HG03175 (cell line): Measurements from ENCODE around the gene MTREX.

Experiments used
- ATAC-seq: cut with Tn5 transposase; IDR thresholded peaks from one replicate; pipeline ENCODE4 v1.9.1; 2021; ENCODE audit warnings: mild to moderate bottlenecking, moderate library complexity; ENCODE audit not compliant: unreplicated experiment

MTREX gene

DNA sequence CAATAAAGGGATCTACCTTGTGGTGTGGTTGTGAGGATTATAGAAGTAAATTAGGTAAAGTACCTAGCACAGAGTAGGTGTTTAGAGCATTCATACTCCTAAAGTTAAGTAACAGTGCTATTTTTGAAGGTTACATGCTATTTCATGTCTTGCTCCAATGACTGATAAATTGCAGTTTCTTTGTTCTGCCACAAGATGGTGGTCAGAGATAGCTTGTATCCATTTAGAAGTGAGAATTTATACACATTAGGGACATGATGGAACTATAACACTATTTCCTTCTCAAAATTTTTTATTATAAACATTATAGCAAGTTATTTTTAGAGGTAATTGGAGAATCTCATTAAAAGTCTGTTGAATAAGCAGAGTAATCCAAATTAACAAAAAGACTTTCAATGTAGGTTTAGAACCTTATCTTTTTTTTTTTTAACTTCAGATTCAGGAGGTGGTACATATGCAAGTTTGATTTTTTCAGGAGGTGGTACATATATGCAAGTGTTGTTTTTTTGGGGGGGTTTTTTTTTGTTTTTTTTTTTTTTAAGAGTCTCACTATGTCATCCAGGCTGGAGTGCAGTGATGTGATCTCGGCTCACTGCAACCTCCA lies 17.1 kb downstream of the MTREX start:
- ATAC-seq = peak; percentile 67

- no peak for ATAC-seq
These were observed 17.8 kb downstream of the MTREX start for GRCh38 chr5:55325621-55326020.

- no peak for ATAC-seq
These were observed 19.5 kb downstream of the MTREX start for GRCh38 chr5:55327281-55327680.

- ATAC-seq = no peak
These were observed 23.5 kb downstream of the MTREX start for GRCh38 chr5:55331321-55331720.

GRCh38 chr5:55333017-55333416 lies 25.2 kb downstream of the MTREX start:
- ATAC-seq = no peak

GRCh38 chr5:55333811-55334210 lies 26.0 kb downstream of the MTREX start:
- no peak for ATAC-seq

GRCh38 chr5:55338092-55338613 lies 30.4 kb downstream of the MTREX start:
- no peak for ATAC-seq

DNA sequence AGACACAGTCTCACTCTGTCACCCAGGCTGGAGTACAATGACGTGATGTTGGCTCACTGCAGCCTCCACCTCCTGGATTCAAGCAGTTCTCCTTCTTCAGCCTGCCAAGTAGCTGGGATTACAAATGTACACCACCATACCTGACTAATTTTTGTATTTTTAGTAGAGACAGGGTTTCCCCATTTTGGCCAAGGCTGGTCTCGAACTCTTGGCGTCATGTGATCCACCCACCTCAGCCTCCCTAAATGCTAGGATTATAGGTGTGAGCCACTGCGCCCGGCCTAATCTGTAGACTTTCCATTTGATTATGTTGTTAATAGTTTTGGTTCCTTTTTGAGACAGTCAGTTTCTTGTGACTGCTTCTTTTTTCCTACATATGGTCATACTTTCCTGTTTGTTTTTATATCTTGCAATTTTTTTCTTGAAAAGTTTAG lies 31.0 kb downstream of the MTREX start:
- peak; percentile 68 for ATAC-seq

GRCh38 chr5:55343107-55343506 lies 35.3 kb downstream of the MTREX start:
- no peak for ATAC-seq

DNA sequence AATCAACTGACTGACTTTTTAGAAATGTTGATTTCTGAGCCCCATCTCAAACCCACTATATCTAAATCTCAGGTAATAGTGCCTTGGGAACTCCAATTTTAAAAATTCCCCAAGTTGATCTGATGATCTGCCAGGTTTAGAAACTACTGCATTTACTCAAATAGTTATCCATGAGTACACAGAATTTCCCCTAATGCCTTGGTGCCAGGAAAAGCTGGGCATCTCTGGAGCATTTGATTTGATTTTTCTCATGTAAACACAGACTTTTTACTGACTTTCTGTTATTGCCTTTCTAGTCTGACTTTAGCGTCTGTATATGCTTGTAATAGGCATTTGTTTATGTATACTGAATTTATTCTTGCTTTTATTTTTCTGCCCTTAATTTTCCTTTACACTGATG lies 35.8 kb downstream of the MTREX start:
- ATAC-seq = no peak

DNA sequence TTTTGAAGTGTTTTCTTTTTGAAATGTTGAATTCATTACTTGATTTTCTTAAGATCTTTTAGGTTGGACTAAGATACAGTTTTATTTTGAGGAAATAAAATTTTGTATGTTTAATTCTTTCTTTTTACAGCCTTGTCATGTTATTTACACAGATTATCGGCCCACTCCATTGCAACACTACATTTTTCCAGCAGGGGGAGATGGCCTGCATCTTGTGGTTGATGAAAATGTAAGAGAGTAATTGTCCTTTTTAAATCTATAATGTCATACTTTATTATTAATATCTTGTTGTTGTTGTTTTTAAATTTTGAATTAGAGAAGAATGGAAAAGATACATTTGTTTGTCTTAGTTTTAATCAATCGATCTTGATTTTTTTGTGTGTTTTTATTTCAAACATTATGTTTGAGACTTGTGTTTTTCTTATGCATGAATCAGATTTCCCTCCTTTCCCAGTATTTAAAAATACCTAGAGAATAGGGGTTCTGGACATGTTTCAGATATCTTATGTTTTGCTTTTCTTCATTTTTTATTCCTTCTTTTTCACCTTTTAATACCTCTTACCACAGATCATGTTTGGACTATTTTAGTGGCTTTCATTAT lies 36.7 kb downstream of the MTREX start:
- peak; percentile 51 for ATAC-seq

- ATAC-seq = no peak
These were observed 37.5 kb downstream of the MTREX start for GRCh38 chr5:55345327-55345726.

GRCh38 chr5:55347786-55348185 lies 40.0 kb downstream of the MTREX start:
- ATAC-seq = no peak

DNA sequence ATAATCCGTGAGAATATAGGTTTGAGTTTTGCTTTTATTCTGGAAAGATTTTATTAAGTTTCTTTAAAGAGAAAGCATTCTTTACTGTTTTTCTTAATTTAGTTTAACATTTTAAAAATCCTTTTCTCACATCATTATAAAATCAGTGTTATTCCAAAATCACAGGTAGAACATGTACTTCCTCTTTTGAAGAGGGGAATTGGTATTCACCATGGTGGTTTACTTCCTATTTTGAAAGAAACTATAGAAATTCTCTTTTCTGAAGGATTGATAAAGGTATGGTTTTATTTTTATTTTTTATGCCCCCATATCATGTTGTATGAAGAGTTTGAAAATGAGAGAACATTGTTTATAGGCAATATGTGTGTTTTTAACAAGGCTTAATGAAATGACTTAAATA lies 43.0 kb downstream of the MTREX start:
- no peak for ATAC-seq

GRCh38 chr5:55356896-55357295 lies 49.1 kb downstream of the MTREX start:
- ATAC-seq = no peak

DNA sequence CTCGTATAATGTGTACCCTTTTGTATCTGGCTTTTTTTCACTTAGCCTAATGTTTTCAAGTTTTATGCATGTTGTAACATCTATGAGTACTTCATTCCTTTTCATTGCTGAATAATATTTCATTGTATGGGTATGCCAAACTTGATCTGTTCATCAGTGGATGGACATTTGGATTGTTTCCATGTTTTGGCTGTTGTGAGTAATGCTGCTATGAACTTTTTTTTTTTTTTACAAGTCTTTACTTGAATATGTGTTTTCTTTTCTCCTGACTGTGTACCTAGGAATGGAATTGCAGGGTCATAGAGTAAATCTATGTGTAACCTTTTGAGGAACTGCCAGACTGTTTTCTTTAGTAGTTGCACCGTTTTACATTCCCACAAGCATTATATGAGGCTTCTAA lies 52.4 kb downstream of the MTREX start:
- no peak for ATAC-seq

DNA sequence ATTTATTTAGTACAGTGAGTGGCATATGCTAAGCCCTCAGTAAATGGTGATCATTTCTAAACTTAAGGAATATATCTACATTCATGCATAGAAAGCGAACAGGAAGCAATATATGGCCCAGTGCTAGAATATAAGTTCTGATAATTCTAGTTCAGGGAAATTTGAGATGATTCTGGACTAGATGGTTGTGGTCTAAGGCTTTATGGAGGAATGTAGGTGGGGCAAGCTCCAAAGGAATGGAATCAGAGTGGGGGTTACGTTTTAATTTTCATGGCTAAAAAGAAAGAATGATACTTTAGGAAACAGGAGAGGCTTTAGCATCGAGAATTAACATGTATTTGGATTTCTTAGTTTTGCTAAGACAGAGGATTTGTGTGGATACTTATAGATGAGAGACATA lies 56.1 kb downstream of the MTREX start:
- no peak for ATAC-seq

- peak; percentile 98 for ATAC-seq
These were observed 56.8 kb downstream of the MTREX start for GRCh38 chr5:55364537-55365055.

DNA sequence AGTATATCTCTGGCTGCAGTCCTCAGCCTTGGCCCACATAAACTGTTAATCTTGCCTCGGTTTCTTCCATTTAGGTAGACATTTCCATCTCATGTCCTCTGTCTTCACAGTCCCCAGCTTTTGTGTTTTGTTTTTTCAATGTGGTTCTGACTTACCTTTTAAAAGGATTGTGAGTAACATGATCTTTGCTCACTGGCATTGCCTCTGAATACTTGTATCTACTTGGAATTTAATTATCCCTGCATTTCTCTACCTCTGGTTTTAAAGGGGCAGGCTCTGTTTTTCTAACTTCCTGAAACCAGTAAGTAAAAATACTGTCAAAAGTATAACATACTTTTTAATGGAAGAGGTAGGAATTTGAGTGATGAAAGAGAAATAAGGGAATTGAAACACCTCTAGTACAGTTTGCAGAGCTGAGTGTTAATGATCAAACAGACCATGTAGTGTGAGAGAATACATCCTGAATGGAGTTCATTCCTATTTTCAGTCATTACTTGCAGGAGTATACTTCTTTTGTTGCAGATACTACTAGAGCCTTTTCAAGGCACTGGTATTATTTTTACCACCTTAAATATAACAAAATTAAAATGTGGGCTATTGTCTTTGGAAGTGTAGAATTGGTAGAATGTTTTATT lies 62.6 kb downstream of the MTREX start:
- no peak for ATAC-seq

- no peak for ATAC-seq
These were observed 63.4 kb downstream of the MTREX start for GRCh38 chr5:55371145-55371544.

- ATAC-seq = no peak
These were observed 64.5 kb downstream of the MTREX start for GRCh38 chr5:55372130-55372925.
